Panc1 (cell line): Measurements from ENCODE around the gene CHST11. TPM values are rescaled to one million over a fixed set of nuclear protein-coding genes. Genes with fewer than 3 reads are reported as not detected.

ENCODE experiments used
- ATAC-seq: fragments of 200-7000 bp; cut with Tn5 transposase; 2 replicates; pipeline ENCODE4 v1.9.1; 2020; ENCODE audit warnings: mild to moderate bottlenecking, moderate library complexity
- BruUV-seq: library from RNA; stranded (reverse); fragments of 400-500 nt; replicated peaks from 2 replicates; lab custom pipeline; 2021; lab: Mats Ljungman, UMichigan
- CTCF ChIA-PET: fragments of 300-600 bp; sonication (Branson Sonifier 250); formaldehyde crosslinking; loops from one replicate; lab custom pipeline; 2022; ENCODE audit warnings: antibody characterized with exemption; lab: Charles Lee
- POLR2A ChIA-PET: fragments of 300-600 bp; sonication (Branson Sonifier 250); formaldehyde crosslinking; loops from one replicate; lab custom pipeline; 2022; ENCODE audit warnings: antibody characterized with exemption; lab: Charles Lee
- DNase-seq: peaks from one replicate; pipeline ENCODE4 v3.0.0-alpha.2; 2010; ENCODE audit warnings: low read depth, low spot score
- H3K27ac ChIP-seq: 2 replicates; pipeline ENCODE4 v1.5.1; 2011; ENCODE audit warnings: mild to moderate bottlenecking, low read length, inconsistent platforms
- H3K27me3 ChIP-seq: fragments of 200-500 bp; sonication (Bioruptor generic); 2 replicates; pipeline ENCODE4 v1.6.0; 2014; ENCODE audit warnings: low read length, inconsistent platforms; ENCODE audit not compliant: control insufficient read depth, insufficient read depth
- H3K36me3 ChIP-seq: fragments of 200-500 bp; sonication (Bioruptor generic); 2 replicates; pipeline ENCODE4 v1.5.1; 2014; ENCODE audit warnings: inconsistent platforms, mild to moderate bottlenecking, low read length, moderate library complexity; ENCODE audit not compliant: control insufficient read depth, insufficient read depth
- H3K4me1 ChIP-seq: 2 replicates; pipeline ENCODE4 v1.5.1; 2011; ENCODE audit warnings: inconsistent platforms, mild to moderate bottlenecking, low read length, moderate library complexity; ENCODE audit not compliant: control insufficient read depth, insufficient read depth
- H3K4me3 ChIP-seq, 2 experiments: 2 replicates each; pipeline ENCODE4 v1.5.1; 2011 to 2012; ENCODE audit warnings: low read depth in 2 of 2, low read length in 2 of 2, mild to moderate bottlenecking in 2 of 2, inconsistent platforms in 1 of 2, moderate library complexity in 1 of 2
- H3K9me3 ChIP-seq: fragments of 200-500 bp; sonication (Bioruptor generic); 2 replicates; pipeline ENCODE4 v1.5.1; 2014; ENCODE audit warnings: low read depth, mild to moderate bottlenecking, inconsistent platforms, low read length, moderate library complexity; ENCODE audit not compliant: control insufficient read depth, insufficient read depth
- CTCF ChIP-seq: fragments of 450-650 bp; IDR thresholded peaks from 2 replicates; pipeline ENCODE4 v1.5.1; 2017; ENCODE audit warnings: mild to moderate bottlenecking
- POLR2AphosphoS5 ChIP-seq: IDR thresholded peaks from 2 replicates; pipeline ENCODE4 v1.6.1; 2012; ENCODE audit warnings: mild to moderate bottlenecking, low read depth, low read length, moderate library complexity
- REST ChIP-seq, 2 experiments: IDR thresholded peaks; 2 replicates each; pipeline ENCODE4 v1.6.1; 2011 to 2012; ENCODE audit warnings: low read depth in 2 of 2, control low read depth in 1 of 2, low read length in 1 of 2, mild to moderate bottlenecking in 1 of 2, moderate library complexity in 1 of 2; ENCODE audit not compliant: insufficient read depth in 1 of 2
- SIN3A ChIP-seq: IDR thresholded peaks from 2 replicates; pipeline ENCODE4 v1.6.1; 2012; ENCODE audit warnings: low read depth, mild to moderate bottlenecking, low read length, moderate library complexity, borderline replicate concordance; ENCODE audit not compliant: insufficient read depth
- TCF7L2 ChIP-seq: IDR thresholded peaks from 2 replicates; pipeline ENCODE4 v1.6.1; 2011; ENCODE audit warnings: mild to moderate bottlenecking, low read depth, low read length, inconsistent platforms
- in situ Hi-C: cut with HindIII; loops from 2 replicates; pipeline ENCODE4 v1.10.0; 2016; ENCODE audit warnings: low sequenced_read_pairs, low pct_unique_long_range_greater_than_20kb
- intact Hi-C: fragments of 100-400 bp; cut with micrococcal nuclease; formaldehyde crosslinking; loops from one replicate; pipeline ENCODE4 v1.10.0; 2022; ENCODE audit not compliant: unreplicated experiment
- total RNA-seq: library from RNA; stranded (reverse); gene quantifications from one replicate; pipeline ENCODE4 v1.2.1, GENCODE V29; 2021; ENCODE audit not compliant: unreplicated experiment

The CHST11 gene
- total RNA-seq, 1 experiment from 2014 or later, result 11.4 TPM

- Histone ChIP-seq H3K36me3 (no peaks in the 10 kb centered on the region), H3K27me3 (no peaks in the 10 kb centered on the region; the same call in 1 of the 2 replicates), H3K4me3 (no peak overlapping the region), H3K9me3 (no peaks in the 10 kb centered on the region), H3K4me1 (no peaks in the 10 kb centered on the region; the same call in 1 of the 2 replicates), H3K27ac (no peak overlapping the region)
- no peak for DNase-seq
- CTCF ChIA-PET, result no interaction called here
- intact Hi-C loops, result no loop called here
- in situ Hi-C loops, result no loop called here
- POLR2A ChIA-PET, result no interaction called here
- no peak for TF ChIP-seq SIN3A
- TF ChIP-seq POLR2AphosphoS5, result no peak
- no peak for TF ChIP-seq TCF7L2
- no peak for TF ChIP-seq REST (IDR thresholded peaks at IDR 0.05; ENCODE audit: insufficient read depth in 1 of 2, low read depth in 2 of 2, low read length in 1 of 2)
- TF ChIP-seq CTCF, result no peak
- no TSS peak for BruUV-seq
- no peak for ATAC-seq
These were observed 11.6 kb downstream of the CHST11 start for GRCh38 chr12:104468371-104468770.

- Histone ChIP-seq H3K36me3 (no peaks in the 10 kb centered on the region), H3K9me3 (no peaks in the 10 kb centered on the region), H3K27ac (no peak overlapping the region), H3K4me1 (no peaks in the 10 kb centered on the region), H3K27me3 (no peaks in the 10 kb centered on the region; the same call in 1 of the 2 replicates), H3K4me3 (no peak overlapping the region)
- DNase-seq, result no peak
- BruUV-seq, result no TSS peak
- CTCF ChIA-PET, result no interaction called here
- ATAC-seq, result no peak
- intact Hi-C loops, result no loop called here
- in situ Hi-C loops, result no loop called here
- no peak for TF ChIP-seq SIN3A
- no peak for TF ChIP-seq TCF7L2
- no peak for TF ChIP-seq REST (IDR thresholded peaks at IDR 0.05; ENCODE audit: insufficient read depth in 1 of 2, low read depth in 2 of 2, low read length in 1 of 2)
- no peak for TF ChIP-seq CTCF
- TF ChIP-seq POLR2AphosphoS5, result no peak
- POLR2A ChIA-PET, result no interaction called here
These were observed 12.3 kb downstream of the CHST11 start for GRCh38 chr12:104469066-104469465.
